ENCODE results near the gene KRTAP5-10. TPM values are rescaled to one million over a fixed set of nuclear protein-coding genes. Genes with fewer than 3 reads are reported as not detected.

KRTAP5-10 gene
- total RNA-seq, 1 experiment from 2014 or later, result not detected

DNA sequence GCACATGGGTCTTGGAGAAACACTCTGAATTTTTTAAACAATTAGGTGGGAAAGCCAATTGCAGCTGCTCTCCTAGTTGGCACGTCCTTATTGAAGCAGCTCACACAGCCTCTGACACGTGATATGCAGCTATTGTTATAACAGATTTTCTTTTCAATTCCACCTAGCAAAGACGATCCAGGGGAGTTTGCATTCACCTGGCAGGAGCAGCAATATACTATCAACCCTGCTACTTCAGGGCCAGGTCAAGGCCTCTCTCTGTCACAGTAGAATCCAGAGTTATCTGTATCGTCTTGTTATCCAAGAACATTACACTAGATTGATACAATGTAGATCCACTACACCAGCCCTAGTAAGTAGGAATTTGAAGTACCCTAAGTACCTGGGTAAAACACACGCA lies 9.1 kb downstream of the KRTAP5-10 start:
- Mint-ChIP-seq H3K27ac (no peak overlapping the region), H3K4me1 (peaks cover 8% of the 10 kb centered on the region), H3K9me3 (no peaks in the 10 kb centered on the region), H3K27me3 (ENCODE audit: low read depth) (no peaks in the 10 kb centered on the region), H3K36me3 (no peaks in the 10 kb centered on the region), H3K4me3 (no peak overlapping the region)
- ATAC-seq (no peak), DNase-seq (ENCODE audit: low spot score) (no peak)
- ChIA-PET CTCF (interaction anchor here (0.6 to 1.2 kb wide), 4 partner anchors 11 to 154 kb away, joined by 3 to 4 read pairs (median 4); no protein-coding TSS in a partner anchor), POLR2A (no interaction called here)
- TF ChIP-seq MXD4 (CRISPR knock-in tag; IDR thresholded peaks at IDR 0.05; ENCODE audit: borderline replicate concordance) (no peak), OVOL2 (CRISPR knock-in tag; IDR thresholded peaks at IDR 0.05; ENCODE audit: borderline replicate concordance) (no peak)
- TF ChIP-seq, protein P1, sequence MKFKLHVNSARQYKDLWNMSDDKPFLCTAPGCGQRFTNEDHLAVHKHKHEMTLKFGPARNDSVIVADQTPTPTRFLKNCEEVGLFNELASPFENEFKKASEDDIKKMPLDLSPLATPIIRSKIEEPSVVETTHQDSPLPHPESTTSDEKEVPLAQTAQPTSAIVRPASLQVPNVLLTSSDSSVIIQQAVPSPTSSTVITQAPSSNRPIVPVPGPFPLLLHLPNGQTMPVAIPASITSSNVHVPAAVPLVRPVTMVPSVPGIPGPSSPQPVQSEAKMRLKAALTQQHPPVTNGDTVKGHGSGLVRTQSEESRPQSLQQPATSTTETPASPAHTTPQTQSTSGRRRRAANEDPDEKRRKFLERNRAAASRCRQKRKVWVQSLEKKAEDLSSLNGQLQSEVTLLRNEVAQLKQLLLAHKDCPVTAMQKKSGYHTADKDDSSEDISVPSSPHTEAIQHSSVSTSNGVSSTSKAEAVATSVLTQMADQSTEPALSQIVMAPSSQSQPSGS (CRISPR knock-in tag; IDR thresholded peaks at IDR 0.05; ENCODE audit: borderline replicate concordance, low read depth), result no peak

DNA sequence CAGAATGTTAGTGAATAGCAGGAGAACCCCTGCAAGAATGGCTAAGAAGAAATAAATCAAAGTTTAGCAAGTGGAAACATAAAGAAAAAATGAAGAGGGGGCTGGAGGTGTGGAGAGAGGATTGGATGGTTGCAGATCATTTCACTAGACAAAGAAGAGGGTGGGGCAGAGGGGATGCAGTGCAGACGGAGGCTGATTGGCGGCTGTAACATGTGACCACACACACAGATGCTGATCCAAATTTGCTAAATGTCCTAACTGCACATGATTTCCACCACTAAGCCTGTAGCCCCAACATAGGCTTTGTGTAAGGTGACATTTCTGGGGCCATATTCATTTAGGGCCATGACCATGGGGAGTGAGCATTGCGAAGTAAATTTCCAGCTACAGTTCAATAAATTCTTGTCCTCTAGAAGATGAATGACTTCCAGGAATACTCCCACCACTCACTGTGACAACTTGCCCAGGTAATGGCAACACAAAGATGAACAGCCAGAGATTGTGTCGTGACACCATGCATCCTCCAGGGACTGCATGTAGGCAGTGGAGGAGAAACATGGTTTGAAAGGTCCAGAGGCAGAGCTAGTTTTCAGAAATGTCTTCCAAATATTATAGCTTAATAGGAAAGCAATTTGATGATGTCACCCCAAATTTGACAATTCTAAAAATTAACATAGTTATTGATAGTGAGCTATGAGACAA lies 10.5 kb downstream of the KRTAP5-10 start:
- H3K27me3 Mint-ChIP-seq (ENCODE audit: low read depth), result peaks cover 10% of the 10 kb centered on the region
- no peak overlapping the region for H3K4me3 Mint-ChIP-seq
- peaks cover 17% of the 10 kb centered on the region for H3K4me1 Mint-ChIP-seq
- DNase-seq (ENCODE audit: low spot score) (no peak), ATAC-seq (no peak)
- CTCF ChIA-PET, result interaction anchor here (1.1 kb wide), 1 partner anchor 13 kb away, joined by 3 read pairs; no protein-coding TSS in a partner anchor
- H3K36me3 Mint-ChIP-seq, result no peaks in the 10 kb centered on the region
- POLR2A ChIA-PET, result no interaction called here
- H3K9me3 Mint-ChIP-seq, result no peaks in the 10 kb centered on the region
- TF ChIP-seq NFYB (CRISPR knock-in tag; conservative IDR thresholded peaks at IDR 0.05; ENCODE audit: low read depth) (no peak), RORB (CRISPR knock-in tag; IDR thresholded peaks at IDR 0.05) (no peak), SMAD4 (CRISPR knock-in tag; IDR thresholded peaks at IDR 0.05) (no peak), ZNF263 (CRISPR knock-in tag; IDR thresholded peaks at IDR 0.05; ENCODE audit: low read depth) (no peak), ZBTB21 (CRISPR knock-in tag; IDR thresholded peaks at IDR 0.05; ENCODE audit: borderline replicate concordance) (no peak), ETV6 (CRISPR knock-in tag; IDR thresholded peaks at IDR 0.05) (no peak), ZNF219 (CRISPR knock-in tag; IDR thresholded peaks at IDR 0.05; ENCODE audit: borderline replicate concordance) (no peak), EMX1 (CRISPR knock-in tag; IDR thresholded peaks at IDR 0.05) (no peak), ELF4 (CRISPR knock-in tag; IDR thresholded peaks at IDR 0.05; ENCODE audit: low read depth) (no peak)
- TF ChIP-seq, protein P2, sequence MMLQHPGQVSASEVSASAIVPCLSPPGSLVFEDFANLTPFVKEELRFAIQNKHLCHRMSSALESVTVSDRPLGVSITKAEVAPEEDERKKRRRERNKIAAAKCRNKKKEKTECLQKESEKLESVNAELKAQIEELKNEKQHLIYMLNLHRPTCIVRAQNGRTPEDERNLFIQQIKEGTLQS (CRISPR knock-in tag; conservative IDR thresholded peaks at IDR 0.05), result no peak
- TF ChIP-seq, protein P3, sequence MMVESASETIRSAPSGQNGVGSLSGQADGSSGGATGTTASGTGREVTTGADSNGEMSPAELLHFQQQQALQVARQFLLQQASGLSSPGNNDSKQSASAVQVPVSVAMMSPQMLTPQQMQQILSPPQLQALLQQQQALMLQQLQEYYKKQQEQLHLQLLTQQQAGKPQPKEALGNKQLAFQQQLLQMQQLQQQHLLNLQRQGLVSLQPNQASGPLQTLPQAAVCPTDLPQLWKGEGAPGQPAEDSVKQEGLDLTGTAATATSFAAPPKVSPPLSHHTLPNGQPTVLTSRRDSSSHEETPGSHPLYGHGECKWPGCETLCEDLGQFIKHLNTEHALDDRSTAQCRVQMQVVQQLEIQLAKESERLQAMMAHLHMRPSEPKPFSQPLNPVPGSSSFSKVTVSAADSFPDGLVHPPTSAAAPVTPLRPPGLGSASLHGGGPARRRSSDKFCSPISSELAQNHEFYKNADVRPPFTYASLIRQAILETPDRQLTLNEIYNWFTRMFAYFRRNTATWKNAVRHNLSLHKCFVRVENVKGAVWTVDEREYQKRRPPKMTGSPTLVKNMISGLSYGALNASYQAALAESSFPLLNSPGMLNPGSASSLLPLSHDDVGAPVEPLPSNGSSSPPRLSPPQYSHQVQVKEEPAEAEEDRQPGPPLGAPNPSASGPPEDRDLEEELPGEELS (CRISPR knock-in tag; IDR thresholded peaks at IDR 0.05), result no peak
- TF ChIP-seq, protein P4, sequence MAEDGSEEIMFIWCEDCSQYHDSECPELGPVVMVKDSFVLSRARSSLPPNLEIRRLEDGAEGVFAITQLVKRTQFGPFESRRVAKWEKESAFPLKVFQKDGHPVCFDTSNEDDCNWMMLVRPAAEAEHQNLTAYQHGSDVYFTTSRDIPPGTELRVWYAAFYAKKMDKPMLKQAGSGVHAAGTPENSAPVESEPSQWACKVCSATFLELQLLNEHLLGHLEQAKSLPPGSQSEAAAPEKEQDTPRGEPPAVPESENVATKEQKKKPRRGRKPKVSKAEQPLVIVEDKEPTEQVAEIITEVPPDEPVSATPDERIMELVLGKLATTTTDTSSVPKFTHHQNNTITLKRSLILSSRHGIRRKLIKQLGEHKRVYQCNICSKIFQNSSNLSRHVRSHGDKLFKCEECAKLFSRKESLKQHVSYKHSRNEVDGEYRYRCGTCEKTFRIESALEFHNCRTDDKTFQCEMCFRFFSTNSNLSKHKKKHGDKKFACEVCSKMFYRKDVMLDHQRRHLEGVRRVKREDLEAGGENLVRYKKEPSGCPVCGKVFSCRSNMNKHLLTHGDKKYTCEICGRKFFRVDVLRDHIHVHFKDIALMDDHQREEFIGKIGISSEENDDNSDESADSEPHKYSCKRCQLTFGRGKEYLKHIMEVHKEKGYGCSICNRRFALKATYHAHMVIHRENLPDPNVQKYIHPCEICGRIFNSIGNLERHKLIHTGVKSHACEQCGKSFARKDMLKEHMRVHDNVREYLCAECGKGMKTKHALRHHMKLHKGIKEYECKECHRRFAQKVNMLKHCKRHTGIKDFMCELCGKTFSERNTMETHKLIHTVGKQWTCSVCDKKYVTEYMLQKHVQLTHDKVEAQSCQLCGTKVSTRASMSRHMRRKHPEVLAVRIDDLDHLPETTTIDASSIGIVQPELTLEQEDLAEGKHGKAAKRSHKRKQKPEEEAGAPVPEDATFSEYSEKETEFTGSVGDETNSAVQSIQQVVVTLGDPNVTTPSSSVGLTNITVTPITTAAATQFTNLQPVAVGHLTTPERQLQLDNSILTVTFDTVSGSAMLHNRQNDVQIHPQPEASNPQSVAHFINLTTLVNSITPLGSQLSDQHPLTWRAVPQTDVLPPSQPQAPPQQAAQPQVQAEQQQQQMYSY (CRISPR knock-in tag; IDR thresholded peaks at IDR 0.05), result no peak
- TF ChIP-seq, protein P5, sequence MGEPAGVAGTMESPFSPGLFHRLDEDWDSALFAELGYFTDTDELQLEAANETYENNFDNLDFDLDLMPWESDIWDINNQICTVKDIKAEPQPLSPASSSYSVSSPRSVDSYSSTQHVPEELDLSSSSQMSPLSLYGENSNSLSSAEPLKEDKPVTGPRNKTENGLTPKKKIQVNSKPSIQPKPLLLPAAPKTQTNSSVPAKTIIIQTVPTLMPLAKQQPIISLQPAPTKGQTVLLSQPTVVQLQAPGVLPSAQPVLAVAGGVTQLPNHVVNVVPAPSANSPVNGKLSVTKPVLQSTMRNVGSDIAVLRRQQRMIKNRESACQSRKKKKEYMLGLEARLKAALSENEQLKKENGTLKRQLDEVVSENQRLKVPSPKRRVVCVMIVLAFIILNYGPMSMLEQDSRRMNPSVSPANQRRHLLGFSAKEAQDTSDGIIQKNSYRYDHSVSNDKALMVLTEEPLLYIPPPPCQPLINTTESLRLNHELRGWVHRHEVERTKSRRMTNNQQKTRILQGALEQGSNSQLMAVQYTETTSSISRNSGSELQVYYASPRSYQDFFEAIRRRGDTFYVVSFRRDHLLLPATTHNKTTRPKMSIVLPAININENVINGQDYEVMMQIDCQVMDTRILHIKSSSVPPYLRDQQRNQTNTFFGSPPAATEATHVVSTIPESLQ (CRISPR knock-in tag; IDR thresholded peaks at IDR 0.05), result no peak
- TF ChIP-seq, protein P1 (CRISPR knock-in tag; IDR thresholded peaks at IDR 0.05; ENCODE audit: borderline replicate concordance, low read depth), result no peak
- TF ChIP-seq, protein P6, sequence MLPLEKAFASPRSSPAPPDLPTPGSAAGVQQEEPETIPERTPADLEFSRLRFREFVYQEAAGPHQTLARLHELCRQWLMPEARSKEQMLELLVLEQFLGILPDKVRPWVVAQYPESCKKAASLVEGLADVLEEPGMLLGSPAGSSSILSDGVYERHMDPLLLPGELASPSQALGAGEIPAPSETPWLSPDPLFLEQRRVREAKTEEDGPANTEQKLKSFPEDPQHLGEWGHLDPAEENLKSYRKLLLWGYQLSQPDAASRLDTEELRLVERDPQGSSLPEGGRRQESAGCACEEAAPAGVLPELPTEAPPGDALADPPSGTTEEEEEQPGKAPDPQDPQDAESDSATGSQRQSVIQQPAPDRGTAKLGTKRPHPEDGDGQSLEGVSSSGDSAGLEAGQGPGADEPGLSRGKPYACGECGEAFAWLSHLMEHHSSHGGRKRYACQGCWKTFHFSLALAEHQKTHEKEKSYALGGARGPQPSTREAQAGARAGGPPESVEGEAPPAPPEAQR (CRISPR knock-in tag; IDR thresholded peaks at IDR 0.05), result no peak
- TF ChIP-seq, protein P7, sequence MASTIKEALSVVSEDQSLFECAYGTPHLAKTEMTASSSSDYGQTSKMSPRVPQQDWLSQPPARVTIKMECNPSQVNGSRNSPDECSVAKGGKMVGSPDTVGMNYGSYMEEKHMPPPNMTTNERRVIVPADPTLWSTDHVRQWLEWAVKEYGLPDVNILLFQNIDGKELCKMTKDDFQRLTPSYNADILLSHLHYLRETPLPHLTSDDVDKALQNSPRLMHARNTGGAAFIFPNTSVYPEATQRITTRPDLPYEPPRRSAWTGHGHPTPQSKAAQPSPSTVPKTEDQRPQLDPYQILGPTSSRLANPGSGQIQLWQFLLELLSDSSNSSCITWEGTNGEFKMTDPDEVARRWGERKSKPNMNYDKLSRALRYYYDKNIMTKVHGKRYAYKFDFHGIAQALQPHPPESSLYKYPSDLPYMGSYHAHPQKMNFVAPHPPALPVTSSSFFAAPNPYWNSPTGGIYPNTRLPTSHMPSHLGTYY (CRISPR knock-in tag; IDR thresholded peaks at IDR 0.05), result no peak
- no peak overlapping the region for H3K27ac Mint-ChIP-seq

Data from WTC11 (cell line).